ENCODE data around the gene HNRNPAB.
"Not testable (repeated sequence)": the region's sequence is repeated elsewhere in the genome, so short reads cannot be mapped to it uniquely, and the experiment has no call there.

The HNRNPAB gene

GRCh38 chr5:178230879-178231538 lies 26.7 kb downstream of the HNRNPAB start:
- peak; percentile 52 for DNase-seq (ENCODE audit: low read depth)

GRCh38 chr5:178231539-178232123 lies 27.3 kb downstream of the HNRNPAB start:
- no peak for DNase-seq (ENCODE audit: low read depth)

GRCh38 chr5:178232124-178232919 lies 28.0 kb downstream of the HNRNPAB start, which contains the start of gene PHYKPL:
PHYKPL (minus strand) TSS chr5:178232802; CDS start chr5:178232550, 252 bp downstream.
- DNase-seq (ENCODE audit: low read depth) = peak; percentile 63

GRCh38 chr5:178232920-178233429 lies 28.6 kb downstream of the HNRNPAB start:
- no peak for DNase-seq (ENCODE audit: low read depth)

GRCh38 chr5:178234121-178234749 lies 29.9 kb downstream of the HNRNPAB start:
- DNase-seq (ENCODE audit: low read depth) = no peak

DNA sequence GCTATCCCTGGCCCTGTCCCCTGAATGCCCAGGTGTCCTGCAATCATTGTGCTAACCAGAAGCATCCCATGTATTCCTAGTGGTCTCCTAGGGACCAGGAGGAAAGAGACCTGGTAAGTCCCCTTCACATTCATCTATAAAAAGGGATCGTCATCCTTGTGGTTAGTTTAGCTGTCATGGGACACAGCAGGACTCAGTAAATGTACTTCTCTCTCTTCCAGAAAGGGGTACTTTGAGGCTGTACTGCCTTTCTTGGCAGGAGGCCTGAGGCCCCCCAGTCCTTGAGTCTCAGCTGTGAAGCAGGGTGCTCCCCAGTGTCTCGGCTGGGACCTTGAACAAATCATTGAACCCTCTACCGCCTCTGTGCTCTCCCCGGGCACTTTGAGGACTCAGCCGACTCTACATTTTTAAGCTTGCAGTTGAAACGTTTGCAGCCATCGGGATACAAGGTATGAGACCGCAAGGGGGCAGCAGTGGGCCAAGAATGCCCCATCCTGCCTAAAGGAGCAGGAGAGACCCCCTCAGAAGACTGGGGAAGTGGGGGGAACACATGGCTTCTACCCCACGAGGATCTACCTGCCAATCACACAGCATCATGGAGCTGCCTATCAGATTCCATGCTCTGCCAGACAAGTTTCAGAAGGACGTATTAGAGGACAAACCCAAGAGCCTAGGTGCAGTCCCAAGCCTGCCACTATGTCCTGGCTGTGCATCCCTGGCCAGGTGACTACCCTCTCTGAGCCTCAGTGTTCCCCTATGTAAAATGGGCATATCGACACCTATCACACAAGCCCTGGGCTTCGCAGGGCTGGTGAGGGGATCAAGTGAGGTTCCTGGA lies 30.6 kb downstream of the HNRNPAB start:
- DNase-seq (ENCODE audit: low read depth) = peak; percentile 56

DNA sequence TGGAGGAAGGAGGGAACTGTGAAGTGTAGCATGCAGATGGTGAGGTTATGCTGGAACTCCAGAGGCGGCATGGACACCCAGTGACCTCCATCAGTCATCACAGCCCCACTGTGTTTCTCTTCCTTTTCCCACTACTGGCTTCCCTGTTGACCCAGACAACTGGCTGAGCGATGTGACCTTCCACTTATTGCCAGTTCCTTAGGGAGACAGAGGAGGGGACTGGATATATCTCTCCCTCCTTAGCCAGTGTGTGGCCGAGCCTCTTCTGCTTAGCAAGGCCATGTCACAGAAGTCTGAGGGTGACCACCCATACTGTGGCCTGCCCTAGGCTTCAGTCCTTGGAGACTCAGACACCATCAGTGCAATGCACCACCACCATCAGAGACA lies 31.2 kb downstream of the HNRNPAB start:
- no peak for DNase-seq (ENCODE audit: low read depth)

DNA sequence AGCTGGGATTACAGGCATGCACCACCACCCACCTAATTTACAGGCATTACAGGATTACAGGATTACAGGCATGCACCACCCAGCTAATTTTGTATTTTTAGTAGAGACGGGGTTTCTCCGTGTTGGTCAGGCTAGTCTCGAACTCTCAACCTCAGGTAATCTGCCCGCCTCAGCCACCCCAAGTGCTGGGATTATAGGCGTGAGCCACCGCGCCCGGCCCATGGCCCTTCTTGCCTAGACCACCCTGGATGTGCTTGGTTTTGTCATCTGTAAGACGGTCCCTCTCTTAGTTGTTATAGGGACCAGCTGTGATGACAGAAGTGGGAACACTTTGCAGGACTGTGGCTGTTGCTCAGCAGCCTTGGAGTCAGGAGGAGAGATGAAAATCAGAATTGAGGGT lies 31.8 kb downstream of the HNRNPAB start:
- DNase-seq (ENCODE audit: low read depth) = no peak

- no peak for DNase-seq (ENCODE audit: low read depth)
Measured at GRCh38 chr5:178236679-178237078, 32.3 kb downstream of the HNRNPAB start.

DNA sequence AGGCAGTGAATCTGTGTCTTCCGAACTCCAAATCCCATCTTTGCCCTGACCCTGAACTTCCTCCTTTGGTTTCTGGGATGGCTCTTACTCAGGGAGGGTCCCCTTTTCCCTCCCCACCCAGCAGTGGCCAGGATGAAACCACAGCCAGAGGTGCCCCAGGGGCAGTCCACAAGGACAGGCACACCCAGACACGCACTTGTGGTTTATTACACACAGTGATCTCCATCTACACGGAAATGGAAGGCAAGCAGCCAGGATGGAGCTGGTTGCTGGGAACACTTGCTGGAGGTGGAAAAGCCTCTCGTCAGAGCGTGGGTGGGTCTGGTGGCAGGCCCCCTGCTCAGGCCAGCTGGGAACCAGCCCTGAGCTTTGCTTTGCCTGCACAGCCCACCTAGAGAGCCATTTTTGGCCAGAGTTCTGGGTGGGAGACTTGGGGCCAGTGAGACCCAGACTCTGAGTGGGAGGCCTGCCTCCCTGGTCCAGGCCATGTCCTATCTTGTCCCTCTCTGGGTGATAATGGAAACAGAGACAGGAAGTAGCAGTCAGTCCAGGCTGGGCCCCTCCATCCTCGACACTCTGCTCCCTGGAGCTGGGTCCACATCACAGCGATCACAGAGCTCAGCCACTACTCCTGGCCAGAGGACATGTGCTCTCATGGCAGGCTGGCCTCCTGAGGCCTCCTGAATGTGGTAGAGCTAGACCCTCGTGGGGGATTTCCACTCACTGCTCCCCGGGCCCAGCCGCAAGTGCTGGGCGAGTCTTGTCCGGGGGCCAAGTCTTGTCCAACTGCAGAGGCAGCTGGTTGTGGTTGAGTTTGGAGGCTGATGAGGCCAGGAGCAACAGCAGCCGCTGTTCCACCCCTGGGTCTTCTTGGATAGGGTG lies 33.3 kb downstream of the HNRNPAB start:
- no peak for DNase-seq (ENCODE audit: low read depth)

- DNase-seq (ENCODE audit: low read depth) = no peak
Measured at GRCh38 chr5:178238313-178238635, 33.9 kb downstream of the HNRNPAB start.

- DNase-seq (ENCODE audit: low read depth) = no peak
Measured at GRCh38 chr5:178238711-178239592, 34.6 kb downstream of the HNRNPAB start.

DNA sequence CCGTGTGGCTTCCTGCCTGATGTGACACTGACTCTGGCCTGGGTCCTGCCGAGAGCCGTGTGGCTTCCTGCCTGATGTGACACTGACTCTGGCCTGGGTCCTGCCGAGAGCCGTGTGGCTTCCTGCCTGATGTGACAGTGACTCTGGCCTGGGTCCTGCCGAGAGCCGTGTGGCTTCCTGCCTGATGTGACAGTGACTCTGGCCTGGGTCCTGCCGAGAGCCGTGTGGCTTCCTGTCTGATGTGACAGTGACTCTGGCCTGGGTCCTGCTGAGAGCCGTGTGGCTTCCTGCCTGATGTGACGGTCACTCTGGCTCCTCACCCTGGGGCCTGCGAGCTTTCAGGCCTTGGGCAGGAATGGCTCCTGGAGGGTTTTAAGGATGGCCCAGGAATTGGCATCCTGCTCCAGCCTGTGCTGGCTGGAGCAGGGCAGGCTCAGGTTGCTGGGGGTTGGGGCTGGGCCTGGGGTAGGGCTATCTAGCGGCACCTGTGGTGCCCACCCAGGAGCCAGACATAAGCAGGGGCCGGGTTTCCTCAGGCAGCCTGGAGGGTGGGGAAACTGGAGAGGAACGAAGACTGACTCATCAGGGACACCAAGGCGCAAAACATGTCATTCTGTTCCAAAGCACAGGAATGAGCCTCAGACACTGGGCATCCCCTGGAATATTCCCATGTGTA lies 35.4 kb downstream of the HNRNPAB start:
- DNase-seq (ENCODE audit: low read depth) = not testable (repeated sequence)

DNA sequence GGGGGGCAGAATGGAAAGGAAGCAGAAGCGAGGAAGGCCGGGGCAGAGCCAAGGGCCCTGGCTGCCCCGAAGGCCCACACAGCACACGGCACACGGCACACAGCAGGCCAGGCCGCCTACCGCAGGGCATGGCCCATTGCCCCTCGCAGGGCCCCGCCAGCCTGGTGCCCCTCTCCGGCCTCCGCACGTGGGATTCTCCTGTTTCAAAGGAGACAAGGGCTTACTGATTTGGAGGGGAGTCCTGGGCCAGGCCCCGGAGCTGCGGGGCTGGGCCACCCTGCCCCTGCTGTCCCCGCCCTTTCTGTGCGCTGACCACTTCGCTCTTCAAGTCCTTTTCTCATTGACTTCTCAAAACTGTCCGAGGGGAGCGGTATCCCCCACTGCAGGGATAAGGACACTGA lies 36.0 kb downstream of the HNRNPAB start:
- no peak for DNase-seq (ENCODE audit: low read depth)

DNA sequence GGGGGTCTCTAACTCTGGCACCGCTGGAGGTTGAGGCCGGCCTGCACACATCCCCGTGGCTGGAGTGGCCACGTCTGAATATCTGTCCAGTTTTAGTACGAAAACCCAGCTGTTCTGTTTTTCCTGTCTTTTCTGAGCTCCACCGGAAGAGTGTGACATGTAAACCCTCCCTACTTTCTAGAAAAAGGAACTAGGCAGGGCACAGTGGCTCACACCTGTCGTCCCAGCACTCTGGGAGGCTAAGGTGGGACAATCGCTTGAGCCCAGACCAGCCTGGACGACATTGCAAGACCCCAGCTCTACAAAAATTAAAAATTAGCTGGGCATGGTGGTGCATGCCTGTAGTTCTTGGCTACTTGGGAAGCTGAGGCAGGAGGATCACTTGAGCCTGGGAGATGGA lies 36.4 kb downstream of the HNRNPAB start:
- DNase-seq (ENCODE audit: low read depth) = no peak

GRCh38 chr5:178241231-178241663 lies 36.9 kb downstream of the HNRNPAB start:
- DNase-seq (ENCODE audit: low read depth) = no peak

- DNase-seq (ENCODE audit: low read depth) = no peak
Measured at GRCh38 chr5:178241688-178242231, 37.4 kb downstream of the HNRNPAB start.

- DNase-seq (ENCODE audit: low read depth) = no peak
Measured at GRCh38 chr5:178242416-178242815, 38.1 kb downstream of the HNRNPAB start.

DNA sequence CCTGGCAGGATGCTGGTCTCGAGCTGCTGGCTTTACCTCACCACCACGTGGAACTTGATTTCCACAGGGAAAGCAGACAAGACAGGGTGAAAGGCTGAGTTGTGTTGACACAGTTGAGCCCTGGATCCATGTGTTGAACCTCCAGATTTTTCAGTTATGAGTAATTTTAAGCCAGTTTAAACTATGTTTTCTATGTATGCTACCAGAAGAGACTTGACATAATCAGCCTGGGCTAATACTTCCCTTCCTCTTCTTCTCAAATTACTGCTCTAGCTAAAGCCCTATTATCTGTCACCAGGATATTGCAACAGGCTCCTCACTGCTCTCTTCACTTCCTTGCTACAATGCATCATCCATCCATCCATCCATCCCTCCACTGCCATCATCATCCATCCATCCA lies 40.2 kb downstream of the HNRNPAB start:
- DNase-seq (ENCODE audit: low read depth) = peak; percentile 97

All from iris pigment epithelial cell (primary cell).